Mesothelial cell of epicardium (in vitro differentiated cells): Measurements from ENCODE around the gene SLC2A4RG. TPM values are rescaled to one million over a fixed set of nuclear protein-coding genes. Genes with fewer than 3 reads are reported as not detected.

Source experiments
- DNase-seq, 2 experiments: peaks; one replicate each; pipeline ENCODE4 v3.0.0; 2021; ENCODE audit warnings: low spot score in 2 of 2; ENCODE audit not compliant: unreplicated experiment in 2 of 2
- H3K27ac Mint-ChIP-seq: 2 replicates; pipeline ENCODE4 v1.8.0; 2021; ENCODE audit warnings: mixed read lengths
- H3K27me3 Mint-ChIP-seq: 2 replicates; pipeline ENCODE4 v1.8.0; 2021; ENCODE audit warnings: low read depth, mixed read lengths
- H3K36me3 Mint-ChIP-seq: 2 replicates; pipeline ENCODE4 v1.8.0; 2021; ENCODE audit warnings: mixed read lengths
- H3K4me1 Mint-ChIP-seq: 2 replicates; pipeline ENCODE4 v1.8.0; 2021; ENCODE audit warnings: mixed read lengths
- H3K4me3 Mint-ChIP-seq: 2 replicates; pipeline ENCODE4 v1.8.0; 2021; ENCODE audit warnings: mild to moderate bottlenecking, moderate library complexity, mixed read lengths
- H3K9me3 Mint-ChIP-seq: 2 replicates; pipeline ENCODE4 v1.8.0; 2021; ENCODE audit warnings: mixed read lengths
- CTCF ChIP-seq: fragments of 200-600 bp; sonication (generic); IDR thresholded peaks from one replicate; pipeline ENCODE4 v1.5.0; 2021; ENCODE audit warnings: antibody characterized with exemption; ENCODE audit not compliant: unreplicated experiment
- total RNA-seq: library from RNA; stranded (reverse); gene quantifications from 3 replicates; pipeline ENCODE4 v1.2.1, GENCODE V29; 2021

Gene SLC2A4RG
- total RNA-seq, 1 donor from 2014 or later: 122 TPM

GRCh38 chr20:63736893-63737694, 2.5 kb upstream of the SLC2A4RG start:
- Mint-ChIP-seq H3K27ac (no peak overlapping the region), H3K9me3 (no peaks in the 10 kb centered on the region), H3K36me3 (peaks cover 14% of the 10 kb centered on the region), H3K4me3 (no peak overlapping the region), H3K27me3 (peaks cover 7% of the 10 kb centered on the region), H3K4me1 (no peaks in the 10 kb centered on the region)
- no peak for TF ChIP-seq CTCF
- DNase-seq: no peak

- H3K27ac Mint-ChIP-seq: no peak overlapping the region
- H3K9me3 Mint-ChIP-seq: no peaks in the 10 kb centered on the region
- peaks cover 7% of the 10 kb centered on the region for H3K27me3 Mint-ChIP-seq
- peaks cover 14% of the 10 kb centered on the region for H3K36me3 Mint-ChIP-seq
- H3K4me1 Mint-ChIP-seq: no peaks in the 10 kb centered on the region
- H3K4me3 Mint-ChIP-seq: no peak overlapping the region
- DNase-seq: no peak
- TF ChIP-seq CTCF: no peak
Observed at GRCh38 chr20:63737695-63737944, 2.0 kb upstream of the SLC2A4RG start.

- DNase-seq: no peak
Observed at GRCh38 chr20:63737945-63738686, 1.5 kb upstream of the SLC2A4RG start.

GRCh38 chr20:63738687-63739129, 868 bp upstream of the SLC2A4RG start:
- TF ChIP-seq CTCF: no peak
- Mint-ChIP-seq H3K27me3 (peaks cover 7% of the 10 kb centered on the region), H3K36me3 (peaks cover 11% of the 10 kb centered on the region), H3K9me3 (no peaks in the 10 kb centered on the region), H3K4me3 (peak overlapping the region; percentile 37), H3K4me1 (no peaks in the 10 kb centered on the region), H3K27ac (no peak overlapping the region)
- no peak for DNase-seq

More at GRCh38 chr20:63737945-63738686, 1.5 kb upstream of the SLC2A4RG start:
- Mint-ChIP-seq H3K9me3 (no peaks in the 10 kb centered on the region), H3K27ac (no peak overlapping the region), H3K4me3 (peak overlapping the region; percentile 37), H3K4me1 (no peaks in the 10 kb centered on the region), H3K36me3 (peaks cover 14% of the 10 kb centered on the region), H3K27me3 (peaks cover 7% of the 10 kb centered on the region)
- TF ChIP-seq CTCF: no peak

- peaks cover 7% of the 10 kb centered on the region for H3K27me3 Mint-ChIP-seq
- H3K4me3 Mint-ChIP-seq: peak overlapping the region; percentile 70
- peaks cover 6% of the 10 kb centered on the region for H3K36me3 Mint-ChIP-seq
- TF ChIP-seq CTCF: no peak
- no peak overlapping the region for H3K27ac Mint-ChIP-seq
- peak in 1 of 2 experiments; percentile 71 for DNase-seq
- H3K9me3 Mint-ChIP-seq: no peaks in the 10 kb centered on the region
- H3K4me1 Mint-ChIP-seq: no peaks in the 10 kb centered on the region
Observed at GRCh38 chr20:63740070-63740626, 572 bp downstream of the SLC2A4RG start.
